Measurements from ENCODE around the gene RELL1.

The RELL1 gene

DNA sequence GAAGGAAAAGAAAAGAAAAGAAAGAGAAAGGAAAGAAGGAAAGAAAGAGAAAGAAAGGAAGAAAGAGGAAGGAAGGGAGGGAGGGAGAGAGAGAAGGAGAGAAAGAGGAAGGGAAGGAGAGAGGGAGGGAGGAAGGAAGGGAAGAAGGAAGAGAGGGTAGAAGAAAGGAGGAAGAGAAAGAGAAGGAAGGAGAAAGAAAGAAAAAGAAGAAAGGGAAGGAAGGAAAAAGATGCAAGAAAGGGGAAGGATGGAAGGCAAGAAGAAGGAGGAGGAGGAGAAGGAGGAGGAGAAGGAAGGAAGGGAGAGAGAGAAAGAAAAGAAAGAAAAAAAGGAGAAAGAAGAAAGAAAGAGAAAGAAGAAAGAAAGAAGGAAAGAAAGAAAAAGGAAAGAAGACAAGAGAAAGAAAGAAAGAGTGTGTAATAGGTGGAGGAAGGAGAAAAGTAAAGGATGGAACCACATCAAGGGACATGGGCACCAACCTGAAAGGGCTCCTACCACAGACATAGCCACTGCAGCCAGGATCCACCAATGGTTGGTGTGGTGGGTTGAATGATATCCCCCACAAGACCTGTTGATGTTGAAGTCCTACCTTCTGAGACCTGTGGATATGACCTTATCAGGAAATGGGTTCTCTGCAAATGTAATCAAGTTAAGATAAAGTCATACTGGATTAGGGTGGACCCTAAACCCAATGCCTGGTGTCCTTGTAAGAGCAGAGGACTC, 80.2 kb downstream of the RELL1 start:
- TF ChIP-seq, protein P1, sequence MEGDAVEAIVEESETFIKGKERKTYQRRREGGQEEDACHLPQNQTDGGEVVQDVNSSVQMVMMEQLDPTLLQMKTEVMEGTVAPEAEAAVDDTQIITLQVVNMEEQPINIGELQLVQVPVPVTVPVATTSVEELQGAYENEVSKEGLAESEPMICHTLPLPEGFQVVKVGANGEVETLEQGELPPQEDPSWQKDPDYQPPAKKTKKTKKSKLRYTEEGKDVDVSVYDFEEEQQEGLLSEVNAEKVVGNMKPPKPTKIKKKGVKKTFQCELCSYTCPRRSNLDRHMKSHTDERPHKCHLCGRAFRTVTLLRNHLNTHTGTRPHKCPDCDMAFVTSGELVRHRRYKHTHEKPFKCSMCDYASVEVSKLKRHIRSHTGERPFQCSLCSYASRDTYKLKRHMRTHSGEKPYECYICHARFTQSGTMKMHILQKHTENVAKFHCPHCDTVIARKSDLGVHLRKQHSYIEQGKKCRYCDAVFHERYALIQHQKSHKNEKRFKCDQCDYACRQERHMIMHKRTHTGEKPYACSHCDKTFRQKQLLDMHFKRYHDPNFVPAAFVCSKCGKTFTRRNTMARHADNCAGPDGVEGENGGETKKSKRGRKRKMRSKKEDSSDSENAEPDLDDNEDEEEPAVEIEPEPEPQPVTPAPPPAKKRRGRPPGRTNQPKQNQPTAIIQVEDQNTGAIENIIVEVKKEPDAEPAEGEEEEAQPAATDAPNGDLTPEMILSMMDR (IDR thresholded peaks at IDR 0.05; ENCODE audit: low read depth, low read length, missing control alignments) = no peak
- no peak overlapping the region for H3K4me3 ChIP-seq (replicated peaks; ENCODE audit: low read depth, low read length)
- no peak for DNase-seq (ENCODE audit: extremely low read depth, low read depth)

GRCh38 chr4:37604461-37604860, 81.7 kb downstream of the RELL1 start:
- H3K4me3 ChIP-seq (replicated peaks; ENCODE audit: low read depth, low read length) = no peak overlapping the region
- peak; percentile 16 for DNase-seq (ENCODE audit: extremely low read depth, low read depth)
- TF ChIP-seq, protein P1 (IDR thresholded peaks at IDR 0.05; ENCODE audit: low read depth, low read length, missing control alignments) = no peak

GRCh38 chr4:37603711-37604110, 82.5 kb downstream of the RELL1 start:
- TF ChIP-seq, protein P1 (IDR thresholded peaks at IDR 0.05; ENCODE audit: low read depth, low read length, missing control alignments) = no peak
- no peak for DNase-seq (ENCODE audit: extremely low read depth, low read depth)
- no peak overlapping the region for H3K4me3 ChIP-seq (replicated peaks; ENCODE audit: low read depth, low read length)

DNA sequence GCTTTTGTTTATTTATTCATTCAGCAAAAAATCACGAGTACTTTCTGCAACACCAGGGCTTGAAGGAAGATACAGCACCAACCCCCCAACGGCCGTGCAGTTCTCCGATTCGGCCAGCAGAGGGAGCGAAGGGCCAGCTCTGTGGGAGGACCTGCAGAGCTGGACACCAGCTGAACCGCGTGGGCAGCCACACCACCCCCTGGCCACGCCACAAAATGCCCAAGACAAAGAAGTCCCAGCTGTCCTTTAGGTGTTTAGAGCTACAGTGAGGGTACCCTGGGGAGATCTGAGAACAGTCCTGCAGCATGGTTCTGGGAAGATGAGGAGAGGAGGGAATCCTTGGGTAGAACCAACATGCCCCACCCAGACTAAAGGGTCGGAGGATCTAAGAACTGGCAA, 83.1 kb downstream of the RELL1 start:
- peak; percentile 26 for DNase-seq (ENCODE audit: extremely low read depth, low read depth)
- TF ChIP-seq, protein P1 (IDR thresholded peaks at IDR 0.05; ENCODE audit: low read depth, low read length, missing control alignments) = peak; percentile 96
- no peak overlapping the region for H3K4me3 ChIP-seq (replicated peaks; ENCODE audit: low read depth, low read length)

DNA sequence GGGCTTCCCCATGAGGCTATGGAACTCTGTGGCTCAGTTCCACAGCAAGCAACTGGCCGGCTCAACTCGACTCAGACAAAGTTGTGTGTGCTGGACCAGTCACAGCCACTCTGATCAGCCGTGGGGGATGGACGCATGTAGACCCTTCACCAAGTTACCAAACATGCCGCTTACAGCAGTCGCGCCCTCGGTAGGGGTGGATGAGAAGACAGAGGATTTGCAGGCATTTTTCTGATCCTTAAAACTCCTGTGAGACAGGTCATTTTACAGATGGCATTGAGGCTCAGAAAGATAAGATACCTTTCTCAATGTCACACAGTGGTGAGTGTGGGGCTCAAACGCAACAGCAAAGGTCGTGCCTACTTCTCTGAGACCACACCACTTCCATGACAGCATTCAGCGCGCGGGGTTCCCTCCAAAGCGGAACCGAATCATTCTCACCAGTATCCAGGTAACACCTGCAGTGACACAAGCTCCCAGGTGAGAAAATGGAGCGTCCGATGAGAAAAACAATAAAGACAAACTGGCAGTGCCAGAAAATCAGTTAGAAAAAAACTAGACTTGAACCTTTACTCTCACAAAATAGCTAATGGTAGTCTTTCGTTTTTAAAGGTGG, 83.6 kb downstream of the RELL1 start:
- DNase-seq (ENCODE audit: extremely low read depth, low read depth) = no peak
- TF ChIP-seq, protein P1 (IDR thresholded peaks at IDR 0.05; ENCODE audit: low read depth, low read length, missing control alignments) = no peak
- H3K4me3 ChIP-seq (replicated peaks; ENCODE audit: low read depth, low read length) = no peak overlapping the region

- H3K4me3 ChIP-seq (replicated peaks; ENCODE audit: low read depth, low read length) = no peak overlapping the region
- TF ChIP-seq, protein P1 (IDR thresholded peaks at IDR 0.05; ENCODE audit: low read depth, low read length, missing control alignments) = no peak
- peak; percentile 15 for DNase-seq (ENCODE audit: extremely low read depth, low read depth)
Measured at GRCh38 chr4:37601531-37601930, 84.6 kb downstream of the RELL1 start.
